Muscle of arm (tissue), 12 donors: ENCODE results near the gene PSEN1. TPM values are rescaled to one million over a fixed set of nuclear protein-coding genes. Genes with fewer than 3 reads are reported as not detected.

Source experiments
- DNase-seq: peaks from one replicate; pipeline ENCODE4 v3.0.0-alpha.2; 2013
- polyA plus RNA-seq, 12 donors: library from polyadenylated mRNA; unstranded; fragments of 120-200 nt; gene quantifications; one replicate each; pipeline ENCODE4 v1.2.1, GENCODE V29; 2013; ENCODE audit not compliant: insufficient read length in 12 of 12

PSEN1 gene
- polyA plus RNA-seq, 12 donors: 29.2 to 46.9 (median 35.5) TPM; not detected in 1

GRCh38 chr14:73211251-73212040, 75.1 kb downstream of the PSEN1 start:
- no peak for DNase-seq

GRCh38 chr14:73216030-73216429, 79.7 kb downstream of the PSEN1 start:
- DNase-seq: no peak

- no peak for DNase-seq
These were observed 81.1 kb downstream of the PSEN1 start for GRCh38 chr14:73217411-73217810.

GRCh38 chr14:73220061-73220460, 83.8 kb downstream of the PSEN1 start:
- no peak for DNase-seq

GRCh38 chr14:73220634-73221033, 84.3 kb downstream of the PSEN1 start:
- no peak for DNase-seq

- no peak for DNase-seq
These were observed 85.6 kb downstream of the PSEN1 start for GRCh38 chr14:73221945-73222344.

- no peak for DNase-seq
These were observed 86.7 kb downstream of the PSEN1 start for GRCh38 chr14:73223049-73223448.

- no peak for DNase-seq
These were observed 89.2 kb downstream of the PSEN1 start for GRCh38 chr14:73225496-73225895.

- DNase-seq: peak; percentile 76
These were observed 91.8 kb downstream of the PSEN1 start for GRCh38 chr14:73227812-73228781.

- no peak for DNase-seq
These were observed 93.7 kb downstream of the PSEN1 start for GRCh38 chr14:73230051-73230450.

GRCh38 chr14:73231981-73232851, 95.9 kb downstream of the PSEN1 start:
- no peak for DNase-seq

GRCh38 chr14:73232984-73233383, 96.7 kb downstream of the PSEN1 start:
- no peak for DNase-seq

GRCh38 chr14:73233564-73233963, 97.3 kb downstream of the PSEN1 start:
- no peak for DNase-seq

GRCh38 chr14:73234029-73234428, 97.7 kb downstream of the PSEN1 start:
- DNase-seq: no peak

GRCh38 chr14:73234586-73235394, 98.5 kb downstream of the PSEN1 start:
- DNase-seq: no peak

GRCh38 chr14:73235531-73236155, 99.3 kb downstream of the PSEN1 start:
- no peak for DNase-seq

- no peak for DNase-seq
These were observed 99.8 kb downstream of the PSEN1 start for GRCh38 chr14:73236157-73236556.

- DNase-seq: no peak
These were observed 100.5 kb downstream of the PSEN1 start for GRCh38 chr14:73236752-73237218.

GRCh38 chr14:73237219-73237785, 101.0 kb downstream of the PSEN1 start, which contains the start of gene PAPLN:
Gene PAPLN (plus strand): TSS chr14:73237506. CDS start chr14:73239779, 2,273 bp downstream.
- DNase-seq: no peak
